ENCODE results near the gene FMO5. TPM values are rescaled to one million over a fixed set of nuclear protein-coding genes. Genes with fewer than 3 reads are reported as not detected.

Gene FMO5
- total and polyA plus RNA-seq, 2 experiments from 2014 or later: 0.73 to 0.84 TPM

DNA sequence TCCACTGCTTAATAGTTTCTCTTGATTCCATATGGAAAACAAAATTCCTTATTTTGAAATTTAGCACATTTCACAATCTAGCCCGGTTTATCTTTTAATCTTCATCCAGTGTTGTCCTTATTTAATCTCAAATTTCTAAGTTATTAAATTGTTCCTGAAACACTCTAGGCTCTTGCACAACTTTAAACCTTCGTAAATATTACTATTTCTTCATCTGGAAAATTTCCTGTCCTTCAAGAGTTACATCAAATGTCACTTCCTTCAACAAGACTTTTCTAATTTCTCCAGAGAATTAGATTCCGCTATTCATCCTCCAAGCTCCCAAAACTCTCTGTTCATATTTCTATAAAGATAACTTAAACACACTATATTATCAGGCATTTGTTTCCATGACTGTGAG, 6.5 kb downstream of the FMO5 start (continued):
- TF ChIP-seq, protein P1, sequence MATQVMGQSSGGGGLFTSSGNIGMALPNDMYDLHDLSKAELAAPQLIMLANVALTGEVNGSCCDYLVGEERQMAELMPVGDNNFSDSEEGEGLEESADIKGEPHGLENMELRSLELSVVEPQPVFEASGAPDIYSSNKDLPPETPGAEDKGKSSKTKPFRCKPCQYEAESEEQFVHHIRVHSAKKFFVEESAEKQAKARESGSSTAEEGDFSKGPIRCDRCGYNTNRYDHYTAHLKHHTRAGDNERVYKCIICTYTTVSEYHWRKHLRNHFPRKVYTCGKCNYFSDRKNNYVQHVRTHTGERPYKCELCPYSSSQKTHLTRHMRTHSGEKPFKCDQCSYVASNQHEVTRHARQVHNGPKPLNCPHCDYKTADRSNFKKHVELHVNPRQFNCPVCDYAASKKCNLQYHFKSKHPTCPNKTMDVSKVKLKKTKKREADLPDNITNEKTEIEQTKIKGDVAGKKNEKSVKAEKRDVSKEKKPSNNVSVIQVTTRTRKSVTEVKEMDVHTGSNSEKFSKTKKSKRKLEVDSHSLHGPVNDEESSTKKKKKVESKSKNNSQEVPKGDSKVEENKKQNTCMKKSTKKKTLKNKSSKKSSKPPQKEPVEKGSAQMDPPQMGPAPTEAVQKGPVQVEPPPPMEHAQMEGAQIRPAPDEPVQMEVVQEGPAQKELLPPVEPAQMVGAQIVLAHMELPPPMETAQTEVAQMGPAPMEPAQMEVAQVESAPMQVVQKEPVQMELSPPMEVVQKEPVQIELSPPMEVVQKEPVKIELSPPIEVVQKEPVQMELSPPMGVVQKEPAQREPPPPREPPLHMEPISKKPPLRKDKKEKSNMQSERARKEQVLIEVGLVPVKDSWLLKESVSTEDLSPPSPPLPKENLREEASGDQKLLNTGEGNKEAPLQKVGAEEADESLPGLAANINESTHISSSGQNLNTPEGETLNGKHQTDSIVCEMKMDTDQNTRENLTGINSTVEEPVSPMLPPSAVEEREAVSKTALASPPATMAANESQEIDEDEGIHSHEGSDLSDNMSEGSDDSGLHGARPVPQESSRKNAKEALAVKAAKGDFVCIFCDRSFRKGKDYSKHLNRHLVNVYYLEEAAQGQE (IDR thresholded peaks at IDR 0.05; ENCODE audit: unreplicated experiment): no peak
- TF ChIP-seq ZNF114 (CRISPR knock-in tag; IDR thresholded peaks at IDR 0.05): no peak
- TF ChIP-seq EZH2phosphoT487 (IDR thresholded peaks at IDR 0.05; ENCODE audit: unreplicated experiment): no peak
- no peak for TF ChIP-seq ZNF331 (CRISPR knock-in tag; IDR thresholded peaks at IDR 0.05; ENCODE audit: low read depth)
- TF ChIP-seq, protein P2, sequence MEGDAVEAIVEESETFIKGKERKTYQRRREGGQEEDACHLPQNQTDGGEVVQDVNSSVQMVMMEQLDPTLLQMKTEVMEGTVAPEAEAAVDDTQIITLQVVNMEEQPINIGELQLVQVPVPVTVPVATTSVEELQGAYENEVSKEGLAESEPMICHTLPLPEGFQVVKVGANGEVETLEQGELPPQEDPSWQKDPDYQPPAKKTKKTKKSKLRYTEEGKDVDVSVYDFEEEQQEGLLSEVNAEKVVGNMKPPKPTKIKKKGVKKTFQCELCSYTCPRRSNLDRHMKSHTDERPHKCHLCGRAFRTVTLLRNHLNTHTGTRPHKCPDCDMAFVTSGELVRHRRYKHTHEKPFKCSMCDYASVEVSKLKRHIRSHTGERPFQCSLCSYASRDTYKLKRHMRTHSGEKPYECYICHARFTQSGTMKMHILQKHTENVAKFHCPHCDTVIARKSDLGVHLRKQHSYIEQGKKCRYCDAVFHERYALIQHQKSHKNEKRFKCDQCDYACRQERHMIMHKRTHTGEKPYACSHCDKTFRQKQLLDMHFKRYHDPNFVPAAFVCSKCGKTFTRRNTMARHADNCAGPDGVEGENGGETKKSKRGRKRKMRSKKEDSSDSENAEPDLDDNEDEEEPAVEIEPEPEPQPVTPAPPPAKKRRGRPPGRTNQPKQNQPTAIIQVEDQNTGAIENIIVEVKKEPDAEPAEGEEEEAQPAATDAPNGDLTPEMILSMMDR (conservative IDR thresholded peaks at IDR 0.05; ENCODE audit: low read depth in 2 of 2): no peak
- TF ChIP-seq EZH2 (IDR thresholded peaks at IDR 0.05; ENCODE audit: low read depth, unreplicated experiment): no peak

DNA sequence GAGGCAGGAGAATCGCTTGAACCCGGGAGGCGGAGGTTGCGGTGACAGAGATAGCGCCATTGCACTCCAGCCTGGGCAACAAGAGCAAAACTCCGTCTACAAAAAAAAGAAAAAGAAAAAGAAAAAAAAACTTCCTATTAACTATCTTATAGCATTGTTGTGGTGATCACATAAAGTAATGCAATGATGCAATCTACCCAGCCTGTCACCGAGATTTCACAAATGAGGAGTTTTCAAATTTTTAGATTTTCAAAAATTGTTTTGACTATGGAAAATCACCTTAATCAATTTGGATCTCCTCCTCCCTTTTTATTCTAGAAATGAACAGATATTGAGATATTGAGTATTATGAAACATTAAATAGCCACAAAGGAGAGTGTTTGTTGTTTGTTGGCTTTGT, 8.0 kb downstream of the FMO5 start:
- ATAC-seq (no peak), DNase-seq (ENCODE audit: low spot score) (no peak)
- no peaks in the 10 kb centered on the region for H3K36me3 Mint-ChIP-seq (ENCODE audit: low read depth)
- H3K4me3 Mint-ChIP-seq: no peak overlapping the region
- Histone ChIP-seq H3K36me3 (ENCODE audit: insufficient read depth) (no peaks in the 10 kb centered on the region), H2AFZ (no peak overlapping the region), H3K4me2 (no peak overlapping the region), H3K27me3 (ENCODE audit: insufficient read depth) (no peaks in the 10 kb centered on the region), H3F3A (replicated peaks; ENCODE audit: low read depth) (no peaks in the 10 kb centered on the region), H3K79me2 (replicated peaks; ENCODE audit: insufficient read depth) (no peaks in the 10 kb centered on the region), H3K4me3 (no peak overlapping the region), H3K9me2 (ENCODE audit: insufficient read depth) (0 out of 2 replicates have a peak, but pooled peaks cover 3% of the 10 kb centered on the region), H3K4me1 (ENCODE audit: insufficient read depth) (no peaks in the 10 kb centered on the region), H4K20me1 (replicated peaks; ENCODE audit: insufficient read depth) (no peaks in the 10 kb centered on the region), H3K27ac (ENCODE audit: low read depth) (no peak overlapping the region)
- H3K9me3 Mint-ChIP-seq: no peaks in the 10 kb centered on the region
- H3K4me1 Mint-ChIP-seq: no peaks in the 10 kb centered on the region
- no peak overlapping the region for H3K27ac Mint-ChIP-seq
- no peaks in the 10 kb centered on the region for H3K27me3 Mint-ChIP-seq (ENCODE audit: insufficient read depth, low read depth, poor library complexity)
- TF ChIP-seq POLR2AphosphoS5 (IDR thresholded peaks at IDR 0.05; ENCODE audit: low read depth): no peak
- TF ChIP-seq JUNB (IDR thresholded peaks at IDR 0.05; ENCODE audit: unreplicated experiment): no peak
- TF ChIP-seq NANOG (IDR thresholded peaks at IDR 0.05; ENCODE audit: borderline replicate concordance): no peak
- no peak for TF ChIP-seq STAT1 (IDR thresholded peaks at IDR 0.05; ENCODE audit: unreplicated experiment)
- TF ChIP-seq EZH2phosphoT487 (IDR thresholded peaks at IDR 0.05; ENCODE audit: unreplicated experiment): no peak
- TF ChIP-seq EZH2 (IDR thresholded peaks at IDR 0.05; ENCODE audit: low read depth, unreplicated experiment): no peak
- no peak for TF ChIP-seq ZNF331 (CRISPR knock-in tag; IDR thresholded peaks at IDR 0.05; ENCODE audit: low read depth)
- TF ChIP-seq, protein P2 (conservative IDR thresholded peaks at IDR 0.05; ENCODE audit: low read depth in 2 of 2): no peak
- TF ChIP-seq CREB1 (CRISPR knock-in tag; IDR thresholded peaks at IDR 0.05; ENCODE audit: low read depth): no peak
- TF ChIP-seq, protein P3, sequence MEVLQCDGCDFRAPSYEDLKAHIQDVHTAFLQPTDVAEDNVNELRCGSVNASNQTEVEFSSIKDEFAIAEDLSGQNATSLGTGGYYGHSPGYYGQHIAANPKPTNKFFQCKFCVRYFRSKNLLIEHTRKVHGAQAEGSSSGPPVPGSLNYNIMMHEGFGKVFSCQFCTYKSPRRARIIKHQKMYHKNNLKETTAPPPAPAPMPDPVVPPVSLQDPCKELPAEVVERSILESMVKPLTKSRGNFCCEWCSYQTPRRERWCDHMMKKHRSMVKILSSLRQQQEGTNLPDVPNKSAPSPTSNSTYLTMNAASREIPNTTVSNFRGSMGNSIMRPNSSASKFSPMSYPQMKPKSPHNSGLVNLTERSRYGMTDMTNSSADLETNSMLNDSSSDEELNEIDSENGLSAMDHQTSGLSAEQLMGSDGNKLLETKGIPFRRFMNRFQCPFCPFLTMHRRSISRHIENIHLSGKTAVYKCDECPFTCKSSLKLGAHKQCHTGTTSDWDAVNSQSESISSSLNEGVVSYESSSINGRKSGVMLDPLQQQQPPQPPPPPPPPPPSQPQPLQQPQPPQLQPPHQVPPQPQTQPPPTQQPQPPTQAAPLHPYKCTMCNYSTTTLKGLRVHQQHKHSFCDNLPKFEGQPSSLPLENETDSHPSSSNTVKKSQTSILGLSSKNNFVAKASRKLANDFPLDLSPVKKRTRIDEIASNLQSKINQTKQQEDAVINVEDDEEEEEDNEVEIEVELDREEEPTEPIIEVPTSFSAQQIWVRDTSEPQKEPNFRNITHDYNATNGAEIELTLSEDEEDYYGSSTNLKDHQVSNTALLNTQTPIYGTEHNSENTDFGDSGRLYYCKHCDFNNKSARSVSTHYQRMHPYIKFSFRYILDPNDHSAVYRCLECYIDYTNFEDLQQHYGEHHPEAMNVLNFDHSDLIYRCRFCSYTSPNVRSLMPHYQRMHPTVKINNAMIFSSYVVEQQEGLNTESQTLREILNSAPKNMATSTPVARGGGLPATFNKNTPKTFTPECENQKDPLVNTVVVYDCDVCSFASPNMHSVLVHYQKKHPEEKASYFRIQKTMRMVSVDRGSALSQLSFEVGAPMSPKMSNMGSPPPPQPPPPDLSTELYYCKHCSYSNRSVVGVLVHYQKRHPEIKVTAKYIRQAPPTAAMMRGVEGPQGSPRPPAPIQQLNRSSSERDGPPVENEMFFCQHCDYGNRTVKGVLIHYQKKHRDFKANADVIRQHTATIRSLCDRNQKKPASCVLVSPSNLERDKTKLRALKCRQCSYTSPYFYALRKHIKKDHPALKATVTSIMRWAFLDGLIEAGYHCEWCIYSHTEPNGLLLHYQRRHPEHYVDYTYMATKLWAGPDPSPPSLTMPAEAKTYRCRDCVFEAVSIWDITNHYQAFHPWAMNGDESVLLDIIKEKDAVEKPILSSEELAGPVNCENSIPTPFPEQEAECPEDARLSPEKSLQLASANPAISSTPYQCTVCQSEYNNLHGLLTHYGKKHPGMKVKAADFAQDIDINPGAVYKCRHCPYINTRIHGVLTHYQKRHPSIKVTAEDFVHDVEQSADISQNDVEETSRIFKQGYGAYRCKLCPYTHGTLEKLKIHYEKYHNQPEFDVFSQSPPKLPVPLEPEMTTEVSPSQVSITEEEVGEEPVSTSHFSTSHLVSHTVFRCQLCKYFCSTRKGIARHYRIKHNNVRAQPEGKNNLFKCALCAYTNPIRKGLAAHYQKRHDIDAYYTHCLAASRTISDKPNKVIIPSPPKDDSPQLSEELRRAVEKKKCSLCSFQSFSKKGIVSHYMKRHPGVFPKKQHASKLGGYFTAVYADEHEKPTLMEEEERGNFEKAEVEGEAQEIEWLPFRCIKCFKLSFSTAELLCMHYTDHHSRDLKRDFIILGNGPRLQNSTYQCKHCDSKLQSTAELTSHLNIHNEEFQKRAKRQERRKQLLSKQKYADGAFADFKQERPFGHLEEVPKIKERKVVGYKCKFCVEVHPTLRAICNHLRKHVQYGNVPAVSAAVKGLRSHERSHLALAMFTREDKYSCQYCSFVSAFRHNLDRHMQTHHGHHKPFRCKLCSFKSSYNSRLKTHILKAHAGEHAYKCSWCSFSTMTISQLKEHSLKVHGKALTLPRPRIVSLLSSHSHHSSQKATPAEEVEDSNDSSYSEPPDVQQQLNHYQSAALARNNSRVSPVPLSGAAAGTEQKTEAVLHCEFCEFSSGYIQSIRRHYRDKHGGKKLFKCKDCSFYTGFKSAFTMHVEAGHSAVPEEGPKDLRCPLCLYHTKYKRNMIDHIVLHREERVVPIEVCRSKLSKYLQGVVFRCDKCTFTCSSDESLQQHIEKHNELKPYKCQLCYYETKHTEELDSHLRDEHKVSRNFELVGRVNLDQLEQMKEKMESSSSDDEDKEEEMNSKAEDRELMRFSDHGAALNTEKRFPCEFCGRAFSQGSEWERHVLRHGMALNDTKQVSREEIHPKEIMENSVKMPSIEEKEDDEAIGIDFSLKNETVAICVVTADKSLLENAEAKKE (CRISPR knock-in tag; IDR thresholded peaks at IDR 0.05): no peak

Data from GM23338 (cell line).